Measurements from ENCODE around the gene GPRC6A. TPM values are rescaled to one million over a fixed set of nuclear protein-coding genes. Genes with fewer than 3 reads are reported as not detected.

GPRC6A gene
- total RNA-seq, 1 donor from 2014 or later: not detected

GRCh38 chr6:116745176-116745575 lies 83.7 kb downstream of the GPRC6A start:
- TF ChIP-seq CTCF (conservative IDR thresholded peaks at IDR 0.05; ENCODE audit: low read depth, low read length): no peak

More at GRCh38 chr6:116745176-116745575, 83.7 kb downstream of the GPRC6A start:
- H3K4me3 ChIP-seq (ENCODE audit: low read depth, low read length): no peak overlapping the region
- no peak for DNase-seq (ENCODE audit: low read depth)

Other genes with a start within 250 kb of the GPRC6A start
- gene RSPH4A, start 212.6 kb downstream of the GPRC6A start, total RNA-seq: not detected in 2 replicates
- gene ZUP1, start 160.3 kb downstream of the GPRC6A start, total RNA-seq: 11.6 and 15.6 TPM in 2 replicates
- 2.5 and 2.9 TPM in 2 replicates for gene KPNA5, start 147.9 kb downstream of the GPRC6A start, total RNA-seq
- gene FAM162B, start 63.4 kb downstream of the GPRC6A start, total RNA-seq: 0.23 and 0.80 TPM in 2 replicates
- gene RFX6, start 48.2 kb upstream of the GPRC6A start, total RNA-seq: not detected in 2 replicates